CD4-positive, alpha-beta T cell treated with Interleukin-17A for 4 hours (primary cell): ENCODE measurements around the gene RIMBP2.

Experiments used
- DNase-seq: peaks from one replicate; pipeline ENCODE4 v3.0.0-alpha.2; 2020; ENCODE audit warnings: mixed read lengths

Gene RIMBP2

DNA sequence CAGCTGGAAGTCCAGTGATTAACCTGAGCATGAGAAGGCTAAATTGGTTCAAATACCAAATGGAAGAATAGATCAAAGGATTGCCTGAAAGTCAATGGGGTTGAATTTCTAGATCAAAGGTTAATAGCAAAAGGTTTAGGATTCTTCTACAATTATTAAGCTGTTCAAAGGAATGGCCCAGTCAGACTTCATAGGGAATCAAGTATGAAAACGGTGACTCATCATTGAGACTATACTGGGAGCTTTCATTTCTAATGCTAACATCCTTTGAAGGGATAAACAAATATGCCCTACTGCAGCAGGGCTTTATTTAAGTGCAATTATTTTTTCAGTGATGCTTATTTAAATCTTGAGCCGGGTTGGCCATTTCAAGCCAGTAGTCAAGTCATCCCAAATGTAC lies 152.8 kb downstream of the RIMBP2 start:
- no peak for DNase-seq

DNA sequence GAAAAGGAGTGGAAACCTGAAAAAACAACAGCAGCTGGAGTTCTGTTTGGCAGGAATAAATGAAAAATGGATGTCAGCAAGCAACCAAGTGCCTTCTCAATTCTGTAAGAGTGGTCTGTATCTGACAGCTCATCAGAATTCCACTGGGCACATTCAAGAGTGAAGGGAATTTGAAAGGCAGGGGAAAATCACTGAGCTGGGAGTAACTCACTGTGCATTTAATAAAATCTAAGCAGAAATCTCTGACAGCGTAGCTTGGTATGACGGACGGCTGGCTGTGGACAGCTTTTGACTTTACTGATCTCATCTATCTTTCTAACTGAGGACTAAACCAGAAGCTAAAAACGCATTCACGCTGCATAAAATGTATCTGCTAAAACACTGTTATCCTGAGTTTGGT lies 153.4 kb downstream of the RIMBP2 start:
- no peak for DNase-seq

DNA sequence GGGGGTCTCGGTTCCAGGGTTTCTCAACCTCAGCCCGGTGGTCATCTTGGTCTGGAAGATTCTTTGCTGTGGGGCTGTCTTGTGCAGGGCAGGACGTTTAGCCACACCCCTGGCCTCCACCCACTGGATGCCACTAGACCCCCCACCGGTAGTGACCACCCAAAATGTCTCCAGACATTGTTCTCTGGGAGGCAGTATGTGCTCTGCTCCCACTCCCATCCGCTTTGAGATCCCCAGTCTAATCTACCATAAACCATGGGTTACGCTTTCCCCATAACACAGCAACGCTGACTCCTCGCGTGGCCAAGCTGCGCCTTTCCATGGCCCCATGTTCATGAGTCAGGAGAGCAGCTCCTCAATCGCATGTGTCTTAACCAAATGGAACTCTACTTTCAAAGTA lies 155.8 kb downstream of the RIMBP2 start:
- no peak for DNase-seq

DNA sequence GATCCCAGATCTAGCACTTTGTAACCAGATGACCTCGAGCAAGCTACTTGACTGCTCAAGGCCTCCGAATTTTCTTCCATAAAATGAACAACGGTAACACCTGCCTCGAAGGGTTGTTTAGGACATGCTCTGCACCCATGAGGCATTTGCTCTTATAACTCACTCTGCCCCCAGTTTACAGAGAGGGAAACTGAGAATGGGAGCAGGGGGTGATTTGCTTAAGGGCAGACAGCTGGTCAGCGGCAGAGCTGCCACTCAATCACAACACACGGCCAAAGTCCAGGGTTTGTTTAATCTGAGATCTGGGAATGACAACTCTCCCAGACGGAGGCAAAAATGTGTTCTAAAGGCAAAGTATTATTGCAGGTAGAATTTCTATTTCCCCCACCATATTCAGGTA lies 156.3 kb downstream of the RIMBP2 start:
- DNase-seq: no peak

DNA sequence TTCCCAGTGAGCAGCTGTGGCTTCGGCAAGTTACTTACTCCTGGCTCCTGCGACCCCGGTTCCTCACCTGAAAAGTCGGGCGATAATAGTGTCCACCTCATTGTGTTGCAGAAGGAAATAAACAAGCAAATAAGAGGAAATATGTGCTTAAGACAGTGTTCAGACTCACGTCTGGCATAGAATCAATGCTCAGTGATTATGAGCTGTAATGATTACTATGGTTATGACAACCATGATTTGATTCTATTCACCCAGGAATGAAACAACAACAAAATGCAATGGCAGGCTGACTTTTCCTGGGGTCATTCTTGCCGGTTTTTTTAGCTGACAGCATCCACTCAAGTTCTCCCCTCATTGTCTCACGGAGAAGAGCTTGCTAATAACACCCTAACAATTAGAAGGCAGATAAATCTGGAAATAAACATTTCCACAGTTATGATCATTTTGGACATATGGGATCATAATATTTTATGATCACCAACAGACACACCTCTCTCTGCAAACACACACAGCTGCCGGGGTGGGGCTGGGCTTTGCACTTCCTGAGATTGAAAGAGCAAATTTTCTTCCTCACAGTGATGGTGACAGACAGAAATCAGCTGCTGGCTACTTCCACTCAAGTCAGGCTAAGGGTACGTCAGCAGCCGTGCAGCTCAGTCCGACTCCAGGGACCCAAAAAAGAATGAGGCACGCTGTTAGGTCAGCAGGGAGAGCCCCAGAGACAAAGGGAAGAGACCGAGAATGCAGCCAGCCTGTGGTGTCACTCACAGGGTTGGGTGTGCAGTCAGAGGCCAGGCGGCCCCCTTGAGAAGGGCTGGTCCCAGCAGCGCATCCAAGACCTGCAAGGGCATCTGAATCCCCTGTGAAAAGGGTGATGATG lies 158.0 kb downstream of the RIMBP2 start:
- no peak for DNase-seq

DNA sequence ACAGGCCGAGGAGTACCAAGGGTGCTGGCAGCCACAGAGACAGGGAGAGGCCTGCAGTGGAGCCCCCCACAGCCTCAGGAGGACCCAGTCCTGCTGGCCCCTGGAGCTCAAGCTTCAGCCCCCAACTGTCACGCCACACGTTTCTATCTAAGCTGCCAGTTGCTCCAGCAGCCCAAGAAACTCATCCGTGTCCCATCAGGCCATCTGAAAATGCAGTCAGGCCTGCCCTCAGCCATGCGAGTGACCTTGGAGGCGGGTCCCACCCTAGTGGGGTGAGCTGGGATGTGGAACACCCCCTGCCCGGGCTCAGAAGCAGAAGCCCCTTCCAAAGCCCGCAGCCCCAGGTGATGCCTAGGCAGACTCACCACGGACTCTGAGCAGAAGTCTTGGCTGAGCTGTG lies 158.9 kb downstream of the RIMBP2 start:
- DNase-seq: no peak

DNA sequence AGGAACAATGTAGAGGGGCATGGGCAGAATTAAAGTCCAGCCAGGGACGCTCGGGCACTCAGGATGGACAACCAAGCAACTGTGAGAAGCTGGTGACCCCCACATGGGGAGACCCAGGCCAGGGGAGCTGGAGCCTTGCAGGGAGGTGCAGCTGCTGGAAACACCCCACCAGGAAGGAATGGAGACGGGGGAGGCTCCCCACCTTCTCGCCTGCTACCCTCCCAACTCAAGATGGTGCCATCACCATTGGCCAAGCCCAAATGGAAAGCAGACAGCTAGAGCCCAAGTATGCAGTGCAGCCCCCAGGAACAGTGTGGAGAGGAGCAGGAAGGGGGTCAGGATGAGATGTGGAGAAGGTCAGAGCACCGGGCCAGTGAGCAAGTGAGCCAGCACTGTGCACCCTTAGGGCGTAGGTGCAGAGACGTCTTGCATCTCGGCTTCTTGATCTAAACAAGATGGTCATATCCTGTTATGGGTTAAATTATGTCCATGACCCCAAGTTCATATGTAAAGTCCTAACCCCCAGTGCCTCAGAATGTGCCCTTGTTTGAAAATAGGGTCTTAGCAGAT lies 159.5 kb downstream of the RIMBP2 start:
- no peak for DNase-seq

DNA sequence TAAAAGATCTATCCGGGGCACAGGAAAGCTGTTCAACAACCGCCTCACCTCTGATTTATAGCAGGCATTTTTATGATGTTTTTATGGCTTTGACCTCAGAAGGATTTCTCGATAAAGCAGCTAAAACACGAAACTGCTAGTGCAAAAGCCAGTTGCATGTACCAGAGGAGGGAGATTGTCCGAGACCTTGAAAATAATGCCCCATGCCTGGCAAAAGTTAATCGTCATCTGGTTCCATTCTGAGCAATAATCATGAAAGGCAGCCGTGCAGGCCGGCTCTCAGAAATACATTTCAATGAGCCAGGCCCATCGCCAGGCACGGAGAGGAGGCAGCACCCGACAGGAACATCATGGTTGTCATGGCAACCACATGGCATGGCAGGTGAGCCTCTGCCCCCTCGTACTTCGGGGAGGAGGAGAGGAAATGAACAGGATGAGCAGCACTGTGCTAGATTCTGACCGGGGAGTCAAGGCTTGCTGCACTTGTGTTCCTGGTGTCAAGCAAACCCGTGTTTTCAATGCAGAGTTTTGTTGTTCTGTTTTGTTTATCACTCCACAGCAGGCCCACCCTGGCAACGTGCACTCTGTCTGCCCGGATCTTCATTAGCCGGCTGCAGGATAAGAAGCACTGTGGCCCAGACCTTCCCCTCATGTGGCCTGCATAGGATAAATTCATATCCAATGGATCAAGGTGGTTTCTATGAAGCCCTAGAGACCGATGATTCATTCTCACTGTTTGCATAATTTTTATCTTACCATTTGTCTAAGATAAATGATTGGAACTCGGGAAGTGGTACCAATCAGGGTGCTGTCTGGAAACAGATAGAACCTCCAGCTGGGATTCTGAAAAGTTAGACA lies 160.2 kb downstream of the RIMBP2 start:
- DNase-seq: no peak

DNA sequence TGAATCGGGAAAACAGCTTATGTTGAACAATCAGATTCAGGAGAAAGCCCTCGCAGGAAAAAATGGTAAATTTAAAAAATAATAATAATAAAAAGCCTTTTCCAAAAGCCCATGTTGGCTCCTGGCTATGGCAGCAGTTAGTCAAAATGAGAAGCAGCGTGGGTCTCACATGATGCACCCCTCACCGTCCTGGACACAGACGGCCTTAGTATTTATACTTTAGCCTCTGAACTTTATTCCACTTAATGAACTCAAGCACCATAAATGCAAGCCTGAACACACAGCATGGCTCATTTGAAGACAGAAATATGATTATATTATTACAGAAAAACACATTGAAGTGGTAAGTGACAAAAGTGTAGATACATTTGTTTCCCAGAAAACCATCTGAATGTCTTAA lies 160.9 kb downstream of the RIMBP2 start:
- no peak for DNase-seq

DNA sequence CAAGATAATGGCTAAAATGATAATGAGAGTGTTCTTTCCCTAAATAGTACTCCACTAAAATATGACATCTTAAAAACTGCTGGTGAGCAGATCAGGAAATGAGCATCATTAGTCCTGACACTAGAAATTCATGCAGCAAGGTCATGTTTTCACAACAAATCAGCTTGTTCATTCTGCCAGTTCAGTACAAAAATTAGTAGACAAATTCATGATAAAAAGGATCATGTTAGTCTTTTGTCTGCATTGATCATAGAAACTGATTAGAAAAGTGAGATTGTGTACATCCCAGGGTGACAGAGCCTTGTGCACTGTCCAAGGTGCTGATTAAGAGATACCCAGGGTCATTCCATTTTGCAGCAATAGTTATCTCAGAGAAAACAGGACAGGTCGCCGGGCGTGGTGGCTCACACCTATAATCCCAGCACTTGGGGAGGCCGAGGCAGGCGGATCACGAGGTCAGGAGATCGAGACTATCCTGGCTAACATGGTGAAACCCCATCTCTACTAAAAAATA lies 163.6 kb downstream of the RIMBP2 start:
- no peak for DNase-seq

DNA sequence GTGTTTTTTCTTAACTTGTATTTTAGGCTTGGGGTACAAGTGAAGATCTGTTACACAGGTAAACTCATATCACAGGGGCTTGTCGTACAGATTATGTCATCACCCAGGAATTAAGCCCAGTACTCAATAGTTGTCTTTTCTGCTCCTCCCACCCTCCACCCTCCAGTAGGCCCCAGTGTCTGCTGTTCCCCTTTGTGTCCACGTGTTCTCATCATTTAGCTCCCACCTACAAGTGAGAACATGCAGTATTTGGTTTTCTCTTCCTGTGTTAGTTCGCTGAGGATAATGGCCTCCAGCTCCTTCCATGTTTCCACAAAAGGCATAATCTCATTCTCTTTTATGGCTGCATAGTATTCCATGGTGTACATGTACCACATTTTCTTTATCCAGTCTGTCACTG lies 166.7 kb downstream of the RIMBP2 start:
- DNase-seq: no peak

DNA sequence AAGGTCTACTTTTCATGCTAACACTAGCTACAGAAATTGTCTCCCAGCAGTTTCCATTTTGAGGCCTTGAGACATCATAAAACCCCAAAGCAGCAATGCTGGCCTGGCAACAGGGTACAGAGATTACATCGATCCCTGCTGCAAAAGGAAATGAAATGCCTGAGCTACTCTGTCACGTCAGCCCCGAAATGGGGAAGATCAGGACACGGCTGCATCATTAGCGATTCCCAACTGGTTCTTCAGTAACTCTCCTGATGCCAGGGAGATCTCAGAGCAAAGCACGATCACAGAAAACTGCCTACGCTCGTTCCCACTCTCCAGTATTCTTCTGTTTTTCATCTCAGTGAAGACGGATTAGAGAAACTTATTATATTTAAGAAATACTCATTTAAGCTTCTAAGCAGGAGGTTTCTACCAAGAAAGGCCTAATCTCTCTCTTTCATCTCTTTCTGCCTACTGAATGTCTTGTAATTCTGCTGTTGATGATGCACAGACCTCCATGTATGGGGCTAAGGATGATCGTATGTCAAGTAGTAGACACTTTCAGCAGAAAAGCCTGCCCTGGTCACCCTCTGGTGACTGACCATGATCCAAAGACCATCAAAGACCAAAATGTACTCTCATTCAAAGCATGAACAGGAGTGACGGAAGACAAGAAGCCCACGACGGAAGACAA lies 168.5 kb downstream of the RIMBP2 start:
- no peak for DNase-seq

DNA sequence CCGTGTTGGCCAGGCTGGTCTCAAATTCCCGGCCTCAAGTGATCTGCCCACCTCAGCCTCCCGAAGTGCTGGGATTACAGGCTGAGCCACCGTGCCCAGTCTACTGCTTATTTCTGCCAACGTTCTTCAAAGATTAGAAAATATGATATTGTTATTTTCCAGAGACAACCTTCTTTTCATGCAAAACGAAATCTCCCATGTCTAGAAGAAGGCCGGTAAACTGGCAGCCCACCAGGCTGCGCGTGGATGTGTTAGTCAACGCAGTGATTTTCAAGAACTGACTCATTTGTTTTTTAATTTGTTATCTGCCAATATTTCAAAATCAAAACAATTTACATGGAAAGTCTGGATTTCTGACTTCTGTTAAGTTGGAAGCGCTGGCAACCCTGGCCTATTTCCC lies 169.6 kb downstream of the RIMBP2 start:
- no peak for DNase-seq

DNA sequence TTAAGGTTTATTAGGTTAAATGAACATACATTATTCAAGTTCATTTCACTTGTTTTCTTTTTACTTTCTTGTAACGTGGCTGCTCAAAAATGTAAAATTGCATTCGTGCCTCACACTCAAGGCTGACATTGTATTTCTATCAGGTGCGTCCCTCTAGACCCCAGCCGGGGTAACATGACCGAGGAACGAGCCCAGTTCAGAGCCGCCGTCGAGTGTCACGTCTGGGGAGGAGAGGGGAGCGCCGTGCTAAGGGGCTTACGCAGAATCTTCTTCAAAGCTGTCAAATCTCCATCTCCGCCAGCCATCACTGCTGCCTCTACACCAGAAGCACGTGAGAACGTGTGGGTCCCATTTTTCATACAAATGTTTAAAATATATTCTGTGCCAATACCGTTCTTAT lies 170.6 kb downstream of the RIMBP2 start:
- DNase-seq: no peak

DNA sequence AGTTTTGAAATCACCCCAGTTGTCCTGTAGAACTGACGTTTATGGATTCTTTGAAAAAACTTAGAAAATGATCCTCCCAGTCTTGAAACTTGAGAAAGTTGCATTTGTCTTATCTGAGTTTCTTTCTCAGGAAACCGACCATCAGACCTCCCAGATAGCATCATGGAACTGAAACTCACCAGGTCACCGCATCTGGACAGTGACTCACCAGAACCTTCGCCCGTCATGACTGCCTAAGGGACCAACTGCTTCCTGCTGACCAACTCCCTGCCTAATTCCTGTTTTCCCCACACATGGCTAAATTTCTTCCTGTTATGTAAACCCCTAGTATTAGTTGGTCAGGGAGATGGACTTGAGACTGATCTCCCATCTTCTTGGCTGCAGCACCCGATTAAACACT lies 175.7 kb downstream of the RIMBP2 start:
- no peak for DNase-seq

DNA sequence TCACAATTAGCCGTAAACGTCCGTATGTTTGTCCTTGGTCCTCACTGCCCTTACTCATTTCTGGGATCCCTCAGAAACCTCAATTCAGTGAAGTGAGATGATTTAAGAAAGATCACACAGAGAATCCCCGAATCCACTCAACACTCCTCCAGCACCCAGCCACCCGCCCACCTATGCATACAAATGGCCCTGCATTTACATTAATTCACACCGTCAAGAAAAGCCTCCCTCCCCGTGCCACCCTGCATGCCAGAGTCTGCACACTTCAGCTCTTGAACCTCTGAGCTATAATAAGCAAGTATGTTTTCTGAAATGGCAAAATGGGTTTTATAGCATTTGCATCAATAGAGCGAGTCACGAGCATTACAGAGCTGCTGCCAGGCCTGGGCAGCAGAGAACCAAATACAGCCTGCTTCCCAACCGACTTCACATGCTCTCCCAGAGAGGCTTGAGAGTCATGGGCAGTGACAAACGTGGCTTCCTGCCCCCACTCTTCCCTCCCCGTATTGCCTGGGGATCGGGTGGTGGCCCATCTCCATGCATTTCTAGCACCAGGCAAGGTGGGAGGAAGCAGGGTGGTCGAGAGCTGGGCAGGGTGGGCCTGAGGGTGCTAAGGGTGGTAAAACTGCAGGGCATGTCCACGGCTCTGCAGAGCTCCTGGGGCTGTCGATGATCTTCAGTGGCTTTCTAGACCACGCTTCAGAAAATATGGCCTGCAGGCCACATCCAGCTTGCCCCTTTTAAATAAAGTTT lies 177.6 kb downstream of the RIMBP2 start:
- no peak for DNase-seq

DNA sequence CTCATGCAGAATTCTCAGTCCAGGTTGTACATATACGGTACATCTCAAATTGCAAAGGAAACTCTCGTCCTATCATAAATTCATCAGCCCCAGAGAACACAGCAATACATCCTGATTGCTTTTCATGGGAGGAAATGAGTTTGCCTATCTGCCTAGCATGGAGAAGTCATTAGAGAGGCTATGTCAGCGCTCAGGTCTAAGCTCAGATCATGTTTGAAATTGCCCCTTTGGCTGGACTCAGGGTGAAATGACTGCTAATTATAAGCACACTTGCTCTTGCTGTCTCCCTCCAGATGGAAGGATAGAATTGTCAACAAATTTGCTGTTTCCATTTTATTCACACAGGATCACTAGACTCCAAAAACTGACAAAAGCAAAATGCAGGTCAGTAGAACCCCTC lies 178.4 kb downstream of the RIMBP2 start:
- no peak for DNase-seq

DNA sequence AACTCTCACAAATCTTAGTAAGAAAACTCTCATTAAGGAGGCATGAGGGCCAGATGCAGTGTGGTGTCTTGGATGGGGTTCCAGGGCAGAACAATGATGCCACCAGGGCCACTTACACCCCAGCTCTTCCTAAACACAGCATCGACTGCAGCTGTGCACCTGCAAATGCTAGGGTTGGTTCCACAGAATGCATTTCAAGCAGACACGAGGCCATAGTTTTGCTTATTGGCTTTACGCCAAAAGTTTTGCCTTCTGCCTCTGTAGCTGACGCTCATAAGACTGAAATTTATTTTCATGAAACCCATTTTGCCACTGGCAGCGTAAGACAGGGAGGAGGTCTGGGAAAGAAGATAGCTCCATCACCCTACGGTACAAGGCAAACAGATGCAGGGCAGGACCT lies 179.0 kb downstream of the RIMBP2 start:
- no peak for DNase-seq

DNA sequence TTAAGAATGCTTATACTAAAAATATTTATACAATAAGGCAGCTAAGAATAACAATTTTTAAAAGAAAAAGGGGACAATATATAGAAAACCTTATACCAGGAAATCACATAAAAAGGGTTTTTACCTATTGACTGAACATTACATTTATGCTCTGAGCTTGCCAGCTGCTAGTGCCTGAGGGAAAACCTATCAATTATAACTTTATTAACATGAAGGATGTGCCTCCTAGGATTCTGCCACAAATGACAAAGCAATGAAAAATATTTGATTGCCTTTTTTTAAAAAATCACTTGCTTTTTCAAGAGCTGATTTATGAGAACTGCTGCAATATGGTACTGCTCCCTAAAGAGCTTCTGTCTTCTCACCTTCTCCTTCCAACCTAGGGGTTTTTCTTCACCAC lies 185.7 kb downstream of the RIMBP2 start:
- no peak for DNase-seq

DNA sequence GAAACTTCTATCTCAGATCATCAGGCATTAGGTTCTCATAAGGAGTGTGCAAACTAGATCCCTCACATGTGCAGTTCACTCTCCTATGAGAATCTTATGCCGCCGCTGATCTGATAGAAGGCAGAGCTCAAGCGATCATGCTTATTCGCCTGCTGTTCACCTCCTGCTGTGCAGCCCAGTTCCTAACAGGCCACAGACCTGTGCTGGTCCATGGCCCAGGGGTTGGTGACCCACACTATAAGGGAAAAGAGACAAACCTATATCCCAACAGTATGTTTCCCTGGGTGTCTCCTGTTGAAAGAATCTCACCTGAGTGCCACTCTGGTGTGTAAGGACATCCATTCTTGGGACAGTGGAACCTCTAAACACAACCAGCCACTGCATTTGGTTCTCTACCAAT lies 186.3 kb downstream of the RIMBP2 start:
- no peak for DNase-seq

DNA sequence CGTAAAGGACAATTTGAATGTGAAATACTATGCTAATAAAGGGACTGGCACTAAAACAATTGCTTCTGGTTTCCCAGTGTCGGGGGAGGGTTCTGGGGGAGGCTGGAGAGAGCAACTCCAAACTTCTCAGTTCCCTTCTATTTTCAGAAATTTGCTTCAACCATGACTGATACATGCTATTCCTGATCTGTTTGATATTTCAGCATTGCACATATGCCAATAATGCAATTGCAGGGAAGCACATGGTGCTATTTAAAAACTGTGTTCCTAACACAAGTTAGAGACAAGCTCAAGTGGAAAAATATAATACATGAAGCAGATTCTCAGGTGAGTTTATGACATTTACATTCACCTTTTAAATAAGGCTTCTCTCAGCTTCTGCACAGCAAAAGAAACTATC lies 188.9 kb downstream of the RIMBP2 start:
- no peak for DNase-seq

DNA sequence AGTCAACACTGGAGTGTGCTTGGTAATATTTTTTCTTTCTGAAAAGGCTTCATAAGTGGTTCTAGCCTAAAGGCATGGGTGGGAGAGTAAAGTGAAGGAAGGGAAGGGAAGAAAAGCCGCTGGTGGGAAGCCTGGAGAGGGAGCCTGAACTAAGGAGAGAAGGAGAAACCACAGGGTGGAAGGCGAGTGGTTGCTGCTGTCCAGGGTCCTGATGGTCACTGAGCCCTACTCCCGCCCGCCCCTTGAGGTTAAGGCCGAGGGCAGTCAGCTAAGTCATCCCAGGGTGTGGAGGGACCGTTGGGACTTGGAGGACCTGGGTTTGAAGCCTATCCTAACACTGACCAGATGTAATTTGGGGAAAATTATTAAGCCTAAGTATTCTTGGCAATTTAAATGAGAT lies 189.3 kb downstream of the RIMBP2 start:
- DNase-seq: no peak
